ENCODE data around the gene STUB1. TPM values are rescaled to one million over a fixed set of nuclear protein-coding genes. Genes with fewer than 3 reads are reported as not detected.

The STUB1 gene
- total RNA-seq, 1 donor from 2014 or later, result 86.0 TPM

DNA sequence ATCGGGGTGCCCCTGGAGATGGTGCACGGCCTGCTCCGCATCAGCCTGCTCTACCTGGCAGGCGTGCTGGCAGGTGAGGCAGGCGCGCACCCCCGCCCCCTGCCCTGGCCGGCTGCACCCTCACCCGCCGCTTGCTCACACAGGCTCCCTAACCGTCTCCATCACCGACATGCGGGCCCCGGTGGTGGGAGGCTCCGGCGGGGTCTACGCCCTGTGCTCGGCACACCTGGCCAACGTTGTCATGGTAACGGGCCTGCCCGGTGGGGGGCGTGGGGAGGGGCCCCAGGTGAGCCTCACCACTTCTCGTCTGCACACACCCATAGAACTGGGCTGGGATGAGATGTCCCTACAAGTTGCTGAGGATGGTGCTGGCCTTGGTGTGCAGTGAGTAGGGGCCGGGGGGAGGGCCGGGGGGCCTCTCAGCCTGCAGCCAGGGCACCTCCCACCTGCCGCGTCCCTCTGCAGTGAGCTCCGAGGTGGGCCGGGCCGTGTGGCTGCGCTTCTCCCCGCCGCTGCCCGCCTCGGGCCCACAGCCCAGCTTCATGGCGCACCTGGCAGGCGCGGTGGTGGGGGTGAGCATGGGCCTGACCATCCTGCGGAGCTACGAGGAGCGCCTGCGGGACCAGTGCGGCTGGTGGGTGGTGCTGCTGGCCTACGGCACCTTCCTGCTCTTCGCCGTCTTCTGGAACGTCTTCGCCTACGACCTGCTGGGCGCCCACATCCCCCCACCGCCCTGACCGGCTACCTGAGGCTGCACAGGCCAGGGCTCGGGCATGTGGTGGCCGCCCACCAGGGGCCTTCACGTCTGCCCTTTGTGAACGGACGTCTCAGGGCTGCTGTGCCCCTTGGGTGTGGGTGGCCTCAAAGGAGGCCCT lies 2.7 kb upstream of the STUB1 start:
- no peak for ATAC-seq
- TF ChIP-seq, protein P1, sequence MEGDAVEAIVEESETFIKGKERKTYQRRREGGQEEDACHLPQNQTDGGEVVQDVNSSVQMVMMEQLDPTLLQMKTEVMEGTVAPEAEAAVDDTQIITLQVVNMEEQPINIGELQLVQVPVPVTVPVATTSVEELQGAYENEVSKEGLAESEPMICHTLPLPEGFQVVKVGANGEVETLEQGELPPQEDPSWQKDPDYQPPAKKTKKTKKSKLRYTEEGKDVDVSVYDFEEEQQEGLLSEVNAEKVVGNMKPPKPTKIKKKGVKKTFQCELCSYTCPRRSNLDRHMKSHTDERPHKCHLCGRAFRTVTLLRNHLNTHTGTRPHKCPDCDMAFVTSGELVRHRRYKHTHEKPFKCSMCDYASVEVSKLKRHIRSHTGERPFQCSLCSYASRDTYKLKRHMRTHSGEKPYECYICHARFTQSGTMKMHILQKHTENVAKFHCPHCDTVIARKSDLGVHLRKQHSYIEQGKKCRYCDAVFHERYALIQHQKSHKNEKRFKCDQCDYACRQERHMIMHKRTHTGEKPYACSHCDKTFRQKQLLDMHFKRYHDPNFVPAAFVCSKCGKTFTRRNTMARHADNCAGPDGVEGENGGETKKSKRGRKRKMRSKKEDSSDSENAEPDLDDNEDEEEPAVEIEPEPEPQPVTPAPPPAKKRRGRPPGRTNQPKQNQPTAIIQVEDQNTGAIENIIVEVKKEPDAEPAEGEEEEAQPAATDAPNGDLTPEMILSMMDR (IDR thresholded peaks at IDR 0.05), result no peak
- H3K27me3 ChIP-seq (ENCODE audit: low read depth), result peaks cover 11% of the 10 kb centered on the region
- DNase-seq, result no peak
- H3K36me3 ChIP-seq, result peaks cover 29% of the 10 kb centered on the region
- peaks cover 38% of the 10 kb centered on the region for H3K4me1 ChIP-seq
- H3K27ac ChIP-seq, result no peak overlapping the region
- intact Hi-C loops (cut with DNase I), result no loop called here
- no peaks in the 10 kb centered on the region for H3K9me3 ChIP-seq
- peak overlapping the region; percentile 19 for H3K4me3 ChIP-seq

DNA sequence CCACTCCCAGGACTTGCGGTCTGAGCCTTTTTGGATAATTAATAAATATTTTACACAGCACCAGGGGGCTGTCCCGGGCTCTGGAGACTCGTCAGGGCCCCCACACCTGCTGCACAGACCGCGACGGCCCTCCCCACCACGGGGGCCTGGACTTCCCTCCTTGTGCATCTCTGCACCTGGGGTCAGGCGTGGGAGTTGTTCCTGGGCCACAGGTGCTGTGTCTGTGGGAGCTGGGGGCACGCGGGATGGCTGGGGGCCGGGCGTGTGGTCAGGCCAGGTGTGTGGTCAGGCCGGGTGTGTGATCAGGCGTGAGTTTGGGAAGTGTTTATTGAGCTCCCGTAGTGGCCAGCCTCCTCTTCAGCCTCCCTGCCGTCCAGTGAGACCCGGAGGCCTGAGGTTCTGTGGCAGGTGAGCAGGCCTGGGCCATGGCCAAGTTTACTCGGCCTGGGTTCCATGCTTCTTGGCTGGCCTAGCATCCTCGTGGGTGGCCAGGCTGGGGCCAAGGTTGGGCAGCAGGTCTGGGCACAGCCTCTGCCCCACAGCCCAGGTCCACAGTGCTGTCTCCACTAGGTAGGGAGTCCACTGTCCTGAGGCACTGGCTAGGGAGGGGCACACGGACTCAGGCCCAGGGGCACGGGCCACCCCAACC lies 1.9 kb upstream of the STUB1 start:
- Histone ChIP-seq H3K4me3 (no peak overlapping the region), H3K36me3 (peaks cover 27% of the 10 kb centered on the region), H3K27ac (no peak overlapping the region), H3K27me3 (ENCODE audit: low read depth) (peaks cover 11% of the 10 kb centered on the region), H3K4me1 (peaks cover 46% of the 10 kb centered on the region), H3K9me3 (no peaks in the 10 kb centered on the region)
- DNase-seq (no peak), ATAC-seq (no peak)
- intact Hi-C loops (cut with DNase I), result no loop called here
- TF ChIP-seq, protein P1 (IDR thresholded peaks at IDR 0.05), result no peak

DNA sequence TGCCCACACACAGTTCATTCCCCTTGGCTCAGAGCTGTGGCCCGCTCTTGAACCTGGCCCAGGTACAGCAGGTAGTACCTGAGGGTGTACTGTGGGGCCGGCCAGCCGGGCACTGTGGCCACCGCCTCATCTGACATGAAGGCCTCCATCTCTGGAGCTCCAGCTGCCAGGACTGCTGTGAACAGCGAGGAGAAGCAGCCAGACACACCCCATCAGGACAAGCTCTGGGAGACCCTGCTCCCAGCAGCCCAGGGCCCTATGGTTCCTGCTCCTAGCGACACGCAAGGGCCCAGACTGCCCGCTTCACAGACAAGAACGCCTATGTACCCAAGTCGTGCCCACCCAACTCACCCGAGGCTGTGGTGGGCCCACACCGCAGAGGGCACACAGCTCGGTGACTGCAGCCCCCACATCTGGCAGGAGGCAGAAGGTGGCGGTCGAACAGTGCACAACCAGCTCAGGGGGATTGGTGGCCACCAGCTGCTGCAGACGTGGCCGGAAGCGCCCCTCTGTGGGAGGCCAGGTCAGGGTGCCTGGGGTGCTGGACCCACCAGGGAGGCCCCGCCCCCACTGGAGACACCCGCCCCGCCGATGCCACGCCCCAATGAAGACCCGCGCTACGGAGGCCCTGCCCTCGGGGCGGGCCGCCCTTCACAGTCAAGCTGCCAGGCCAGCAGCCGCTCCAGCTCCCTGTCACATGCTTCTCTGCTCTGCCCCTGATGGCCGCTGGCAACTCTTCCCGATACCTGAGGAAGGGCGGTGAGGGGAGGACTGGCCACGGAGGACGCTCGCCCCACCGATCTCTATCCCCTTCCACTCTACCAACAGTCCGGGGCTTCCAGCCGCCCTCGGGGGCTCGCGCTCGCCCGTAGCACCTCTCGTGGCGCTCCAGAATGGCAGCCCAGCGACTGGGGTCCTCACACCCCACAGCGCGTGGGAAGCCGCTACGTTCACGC lies 1.1 kb upstream of the STUB1 start:
- Histone ChIP-seq H3K27me3 (ENCODE audit: low read depth) (peaks cover 11% of the 10 kb centered on the region), H3K27ac (peak overlapping the region; percentile 70), H3K4me1 (peaks cover 51% of the 10 kb centered on the region), H3K4me3 (peak overlapping the region; percentile 71), H3K9me3 (no peaks in the 10 kb centered on the region), H3K36me3 (peaks cover 20% of the 10 kb centered on the region)
- ATAC-seq (peak; percentile 14 to 41), DNase-seq (peak; percentile 80)
- intact Hi-C loops (cut with DNase I), result no loop called here
- TF ChIP-seq, protein P1 (IDR thresholded peaks at IDR 0.05), result no peak

DNA sequence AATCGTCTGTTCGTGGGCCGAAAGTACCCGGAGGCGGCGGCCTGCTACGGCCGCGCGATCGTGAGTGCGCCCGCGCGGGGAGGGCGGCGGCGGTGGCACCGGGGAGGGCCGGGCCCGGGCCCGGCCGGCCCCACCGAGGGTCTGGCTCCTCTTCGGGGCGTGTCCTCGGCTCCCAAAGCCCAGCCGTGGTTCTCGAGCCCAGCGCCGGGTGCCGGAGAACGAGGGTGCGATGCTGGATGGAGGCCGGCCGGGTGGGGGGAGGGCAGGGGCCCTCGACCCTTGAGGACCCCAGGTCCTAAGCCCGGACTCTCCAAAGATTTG lies 375 bp downstream of the STUB1 start:
- H3K4me1 ChIP-seq, result peaks cover 50% of the 10 kb centered on the region
- H3K27me3 ChIP-seq (ENCODE audit: low read depth), result peaks cover 11% of the 10 kb centered on the region

More for the DNA sequence above, 375 bp downstream of the STUB1 start:
- TF ChIP-seq, protein P1 (IDR thresholded peaks at IDR 0.05), result no peak
- Histone ChIP-seq H3K36me3 (peaks cover 20% of the 10 kb centered on the region), H3K27ac (peak overlapping the region; percentile 88), H3K9me3 (no peaks in the 10 kb centered on the region), H3K4me3 (peak overlapping the region; percentile 71)
- intact Hi-C loops (cut with DNase I), result no loop called here
- DNase-seq (no peak), ATAC-seq (no peak)
